Glutamatergic neuron (in vitro differentiated cells): ENCODE data around the gene ZNHIT2. TPM values are rescaled to one million over a fixed set of nuclear protein-coding genes. Genes with fewer than 3 reads are reported as not detected.

ENCODE experiments used
- DNase-seq: peaks from one replicate; pipeline ENCODE4 v3.0.0; 2022
- H3K27ac Mint-ChIP-seq: one replicate; pipeline ENCODE4 v1.8.0; 2020; ENCODE audit warnings: mild to moderate bottlenecking, mixed read lengths, inconsistent platforms; ENCODE audit not compliant: unreplicated experiment
- H3K27me3 Mint-ChIP-seq: one replicate; pipeline ENCODE4 v1.8.0; 2020; ENCODE audit warnings: mild to moderate bottlenecking, moderate library complexity, mixed read lengths, inconsistent platforms; ENCODE audit not compliant: unreplicated experiment
- H3K36me3 Mint-ChIP-seq: one replicate; pipeline ENCODE4 v1.8.0; 2020; ENCODE audit warnings: mild to moderate bottlenecking, mixed read lengths, inconsistent platforms; ENCODE audit not compliant: unreplicated experiment
- H3K4me1 Mint-ChIP-seq: one replicate; pipeline ENCODE4 v1.8.0; 2020; ENCODE audit warnings: mild to moderate bottlenecking, low read depth, mixed read lengths, inconsistent platforms; ENCODE audit not compliant: unreplicated experiment
- H3K4me3 Mint-ChIP-seq: one replicate; pipeline ENCODE4 v1.8.0; 2020; ENCODE audit warnings: mild to moderate bottlenecking, mixed read lengths, inconsistent platforms; ENCODE audit not compliant: unreplicated experiment
- H3K9me3 Mint-ChIP-seq: one replicate; pipeline ENCODE4 v1.8.0; 2020; ENCODE audit warnings: mild to moderate bottlenecking, moderate library complexity, mixed read lengths, inconsistent platforms; ENCODE audit not compliant: unreplicated experiment
- total RNA-seq: library from RNA; stranded (reverse); fragmentation: NEBNext Ultra II Directional; extraction: Animal tissue kit (Norgen Biotek cat#: 25700); gene quantifications from one replicate; pipeline ENCODE4 v1.2.1, GENCODE V29; 2021; ENCODE audit not compliant: unreplicated experiment
- TF ChIP-seq, protein P1 (sequence below): fragments of 200-600 bp; sonication (generic); IDR thresholded peaks from one replicate; pipeline ENCODE4 v1.5.0; 2021; ENCODE audit not compliant: partially characterized antibody, unreplicated experiment

Gene ZNHIT2
- total RNA-seq, 1 donor from 2014 or later, result 4.1 TPM

DNA sequence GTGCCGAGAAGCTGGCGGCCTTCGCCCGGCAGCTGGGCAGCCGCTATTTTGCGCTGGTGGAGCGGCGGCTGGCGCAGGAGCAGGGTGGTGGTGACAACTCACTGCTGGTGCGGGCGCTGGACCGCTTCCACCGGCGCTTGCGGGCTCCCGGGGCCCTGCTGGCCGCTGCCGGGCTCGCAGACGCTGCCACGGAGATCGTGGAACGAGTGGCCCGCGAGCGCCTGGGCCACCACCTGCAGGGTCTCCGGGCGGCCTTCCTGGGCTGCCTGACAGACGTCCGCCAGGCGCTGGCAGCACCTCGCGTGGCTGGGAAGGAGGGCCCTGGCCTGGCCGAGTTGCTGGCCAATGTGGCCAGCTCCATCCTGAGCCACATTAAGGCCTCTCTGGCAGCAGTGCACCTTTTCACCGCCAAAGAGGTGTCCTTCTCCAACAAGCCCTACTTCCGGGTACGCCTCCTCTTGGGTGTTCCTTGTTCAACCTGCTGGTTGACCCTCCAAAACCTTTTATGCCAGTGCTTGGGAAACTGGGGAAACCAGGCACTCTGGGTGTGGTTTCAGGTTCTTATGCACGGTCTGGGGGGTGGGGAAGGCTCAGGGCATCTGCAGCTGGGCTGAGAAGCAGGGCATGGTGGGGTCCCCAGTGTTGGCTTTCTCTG, 8.9 kb downstream of the ZNHIT2 start:
- Mint-ChIP-seq H3K36me3 (no peaks in the 10 kb centered on the region), H3K4me3 (no peak overlapping the region)

DNA sequence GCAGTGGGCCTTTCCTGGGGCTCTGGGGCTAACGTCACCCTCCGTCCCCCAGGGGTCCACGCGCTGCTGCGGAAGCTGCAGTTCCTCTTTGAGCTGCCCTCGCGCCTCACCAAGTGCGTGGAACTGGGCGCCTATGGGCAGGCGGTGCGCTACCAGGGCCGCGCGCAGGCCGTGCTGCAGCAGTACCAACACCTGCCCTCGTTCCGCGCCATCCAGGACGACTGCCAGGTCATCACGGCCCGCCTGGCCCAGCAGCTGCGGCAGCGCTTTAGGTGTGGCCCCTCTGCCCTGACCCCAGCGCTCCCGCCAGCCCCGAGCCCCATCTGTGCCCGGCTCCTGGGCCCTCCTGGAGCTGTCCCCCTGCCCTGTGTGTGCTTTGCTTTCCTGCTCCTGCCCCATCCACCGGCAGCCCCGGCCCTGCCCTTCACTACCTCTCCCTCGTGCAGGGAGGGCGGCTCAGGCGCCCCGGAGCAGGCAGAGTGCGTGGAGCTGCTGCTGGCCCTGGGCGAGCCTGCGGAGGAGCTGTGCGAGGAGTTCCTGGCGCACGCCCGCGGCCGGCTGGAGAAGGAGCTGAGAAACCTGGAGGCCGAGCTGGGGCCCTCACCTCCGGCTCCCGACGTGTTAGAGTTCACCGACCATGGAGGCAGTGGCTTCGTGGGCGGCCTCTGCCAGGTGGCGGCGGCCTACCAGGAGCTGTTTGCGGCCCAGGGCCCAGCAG, 9.6 kb downstream of the ZNHIT2 start:
- H3K27ac Mint-ChIP-seq, result no peak overlapping the region

More for the DNA sequence above, 8.9 kb downstream of the ZNHIT2 start:
- TF ChIP-seq, protein P1, sequence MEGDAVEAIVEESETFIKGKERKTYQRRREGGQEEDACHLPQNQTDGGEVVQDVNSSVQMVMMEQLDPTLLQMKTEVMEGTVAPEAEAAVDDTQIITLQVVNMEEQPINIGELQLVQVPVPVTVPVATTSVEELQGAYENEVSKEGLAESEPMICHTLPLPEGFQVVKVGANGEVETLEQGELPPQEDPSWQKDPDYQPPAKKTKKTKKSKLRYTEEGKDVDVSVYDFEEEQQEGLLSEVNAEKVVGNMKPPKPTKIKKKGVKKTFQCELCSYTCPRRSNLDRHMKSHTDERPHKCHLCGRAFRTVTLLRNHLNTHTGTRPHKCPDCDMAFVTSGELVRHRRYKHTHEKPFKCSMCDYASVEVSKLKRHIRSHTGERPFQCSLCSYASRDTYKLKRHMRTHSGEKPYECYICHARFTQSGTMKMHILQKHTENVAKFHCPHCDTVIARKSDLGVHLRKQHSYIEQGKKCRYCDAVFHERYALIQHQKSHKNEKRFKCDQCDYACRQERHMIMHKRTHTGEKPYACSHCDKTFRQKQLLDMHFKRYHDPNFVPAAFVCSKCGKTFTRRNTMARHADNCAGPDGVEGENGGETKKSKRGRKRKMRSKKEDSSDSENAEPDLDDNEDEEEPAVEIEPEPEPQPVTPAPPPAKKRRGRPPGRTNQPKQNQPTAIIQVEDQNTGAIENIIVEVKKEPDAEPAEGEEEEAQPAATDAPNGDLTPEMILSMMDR, result no peak
- Mint-ChIP-seq H3K27ac (no peak overlapping the region), H3K4me1 (peaks cover 5% of the 10 kb centered on the region), H3K9me3 (peaks cover 15% of the 10 kb centered on the region), H3K27me3 (peaks cover 17% of the 10 kb centered on the region)
- no peak for DNase-seq

DNA sequence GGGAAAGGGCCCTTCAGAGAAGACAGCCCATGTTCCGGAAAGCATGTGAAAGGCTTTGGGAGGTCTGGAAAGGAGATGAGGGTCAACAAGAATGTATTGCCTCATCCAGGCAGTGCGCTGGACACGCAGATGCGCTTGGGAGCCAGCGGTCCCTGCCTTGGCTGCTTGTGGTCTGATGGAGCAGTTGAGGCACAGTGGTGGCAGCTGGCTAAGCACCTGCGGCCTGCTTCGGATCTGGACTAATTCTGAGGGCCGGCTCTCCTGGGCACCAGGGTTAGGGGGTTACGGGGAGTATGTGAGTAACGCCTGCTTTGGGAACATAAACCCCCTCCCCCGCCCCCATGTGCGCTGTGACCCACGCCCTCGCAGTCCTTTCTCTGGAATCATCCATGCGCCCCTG, 10.4 kb downstream of the ZNHIT2 start:
- TF ChIP-seq, protein P1, result no peak
- no peak for DNase-seq
- H3K27ac Mint-ChIP-seq, result no peak overlapping the region
- H3K9me3 Mint-ChIP-seq, result peaks cover 10% of the 10 kb centered on the region
- peaks cover 12% of the 10 kb centered on the region for H3K27me3 Mint-ChIP-seq
- no peaks in the 10 kb centered on the region for H3K36me3 Mint-ChIP-seq
- peaks cover 3% of the 10 kb centered on the region for H3K4me1 Mint-ChIP-seq
- no peak overlapping the region for H3K4me3 Mint-ChIP-seq

More for the DNA sequence above, 9.6 kb downstream of the ZNHIT2 start:
- H3K4me3 Mint-ChIP-seq, result no peak overlapping the region
- peaks cover 10% of the 10 kb centered on the region for H3K9me3 Mint-ChIP-seq
- no peaks in the 10 kb centered on the region for H3K36me3 Mint-ChIP-seq
- no peak for DNase-seq
- H3K4me1 Mint-ChIP-seq, result peaks cover 3% of the 10 kb centered on the region
- TF ChIP-seq, protein P1, result no peak
- peaks cover 13% of the 10 kb centered on the region for H3K27me3 Mint-ChIP-seq

DNA sequence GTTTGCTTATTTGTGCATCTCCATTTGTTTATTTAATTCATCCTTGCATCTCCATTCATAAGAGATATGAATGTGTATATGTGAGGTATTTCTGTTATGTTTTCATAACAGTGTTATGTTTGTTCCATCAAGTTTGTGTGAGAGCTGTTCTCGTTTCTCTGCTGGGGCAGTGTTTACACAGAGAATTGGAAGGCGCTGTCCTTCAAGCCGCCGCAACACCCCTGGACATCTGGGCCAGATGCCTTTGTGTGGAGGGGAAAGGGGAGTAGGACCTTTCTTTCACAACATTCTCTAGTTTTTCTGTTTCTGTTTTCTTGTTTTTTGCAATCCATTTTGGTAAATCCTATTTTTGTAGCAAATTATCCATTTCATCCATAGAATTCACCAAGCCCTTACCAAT, 12.9 kb downstream of the ZNHIT2 start:
- Mint-ChIP-seq H3K27ac (no peak overlapping the region), H3K4me3 (peak overlapping the region; percentile 8), H3K27me3 (peaks cover 5% of the 10 kb centered on the region), H3K9me3 (peaks cover 6% of the 10 kb centered on the region), H3K36me3 (no peaks in the 10 kb centered on the region), H3K4me1 (no peaks in the 10 kb centered on the region)
- DNase-seq, result no peak
- TF ChIP-seq, protein P1, result no peak

DNA sequence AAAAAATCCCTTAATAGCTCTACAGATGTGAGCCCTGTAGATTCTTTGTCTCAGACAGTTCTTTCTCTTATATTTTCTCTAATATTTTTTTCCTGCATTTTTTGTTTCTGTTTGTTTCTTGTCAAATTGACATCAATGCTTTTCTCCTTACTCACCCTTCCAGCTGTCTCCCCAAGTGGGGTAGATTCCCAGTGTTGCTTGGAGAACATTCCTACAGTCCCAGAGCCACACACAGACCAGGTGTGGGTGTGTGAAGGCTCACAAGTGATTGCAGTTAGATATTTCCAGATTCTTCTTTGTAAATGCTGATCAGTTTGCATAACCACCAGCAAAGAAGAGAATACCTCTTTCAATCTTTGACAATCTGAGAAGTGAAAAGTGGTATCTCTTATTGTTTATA, 14.0 kb downstream of the ZNHIT2 start:
- Mint-ChIP-seq H3K27me3 (peaks cover 5% of the 10 kb centered on the region), H3K9me3 (peaks cover 9% of the 10 kb centered on the region), H3K4me3 (peak overlapping the region; percentile 10), H3K36me3 (no peaks in the 10 kb centered on the region), H3K4me1 (no peaks in the 10 kb centered on the region), H3K27ac (no peak overlapping the region)
- TF ChIP-seq, protein P1, result no peak
- no peak for DNase-seq
